Measurements from ENCODE around the gene MAGI2.

The MAGI2 gene

DNA sequence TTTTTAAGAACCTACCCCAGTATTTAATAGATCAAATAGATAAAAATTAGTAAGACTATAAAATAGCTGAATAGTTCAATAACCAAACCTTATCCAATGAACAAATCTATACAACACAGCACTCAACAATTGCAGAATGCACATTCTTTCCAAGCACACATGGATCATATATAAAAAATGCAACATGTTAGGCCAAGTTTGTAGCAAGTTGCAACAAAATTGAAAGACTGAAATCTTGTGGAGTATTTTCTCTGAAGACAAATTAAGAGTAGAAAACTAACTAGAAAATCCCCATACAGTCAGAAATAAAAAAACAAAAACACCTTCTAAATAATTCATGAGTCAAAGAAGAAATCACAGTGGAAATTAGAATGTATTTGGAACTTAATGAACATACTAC, 1337.6 kb downstream of the MAGI2 start:
- TF ChIP-seq, protein P1, sequence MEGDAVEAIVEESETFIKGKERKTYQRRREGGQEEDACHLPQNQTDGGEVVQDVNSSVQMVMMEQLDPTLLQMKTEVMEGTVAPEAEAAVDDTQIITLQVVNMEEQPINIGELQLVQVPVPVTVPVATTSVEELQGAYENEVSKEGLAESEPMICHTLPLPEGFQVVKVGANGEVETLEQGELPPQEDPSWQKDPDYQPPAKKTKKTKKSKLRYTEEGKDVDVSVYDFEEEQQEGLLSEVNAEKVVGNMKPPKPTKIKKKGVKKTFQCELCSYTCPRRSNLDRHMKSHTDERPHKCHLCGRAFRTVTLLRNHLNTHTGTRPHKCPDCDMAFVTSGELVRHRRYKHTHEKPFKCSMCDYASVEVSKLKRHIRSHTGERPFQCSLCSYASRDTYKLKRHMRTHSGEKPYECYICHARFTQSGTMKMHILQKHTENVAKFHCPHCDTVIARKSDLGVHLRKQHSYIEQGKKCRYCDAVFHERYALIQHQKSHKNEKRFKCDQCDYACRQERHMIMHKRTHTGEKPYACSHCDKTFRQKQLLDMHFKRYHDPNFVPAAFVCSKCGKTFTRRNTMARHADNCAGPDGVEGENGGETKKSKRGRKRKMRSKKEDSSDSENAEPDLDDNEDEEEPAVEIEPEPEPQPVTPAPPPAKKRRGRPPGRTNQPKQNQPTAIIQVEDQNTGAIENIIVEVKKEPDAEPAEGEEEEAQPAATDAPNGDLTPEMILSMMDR (IDR thresholded peaks at IDR 0.05; ENCODE audit: poor library complexity, severe bottlenecking), result no peak
- DNase-seq (ENCODE audit: low spot score) (no peak), ATAC-seq (ENCODE audit: low read depth) (no peak)
- H3K4me3 ChIP-seq (ENCODE audit: severe bottlenecking), result no peak overlapping the region
- no peaks in the 10 kb centered on the region for H3K27me3 ChIP-seq (ENCODE audit: insufficient read depth, poor library complexity, severe bottlenecking)
- H3K9me3 ChIP-seq (ENCODE audit: severe bottlenecking), result no peaks in the 10 kb centered on the region
- no peaks in the 10 kb centered on the region for H3K4me1 ChIP-seq (ENCODE audit: insufficient read depth, poor library complexity, severe bottlenecking)
- H3K36me3 ChIP-seq (ENCODE audit: low read depth), result no peaks in the 10 kb centered on the region
- no peak overlapping the region for H3K27ac ChIP-seq (ENCODE audit: poor library complexity, severe bottlenecking)

DNA sequence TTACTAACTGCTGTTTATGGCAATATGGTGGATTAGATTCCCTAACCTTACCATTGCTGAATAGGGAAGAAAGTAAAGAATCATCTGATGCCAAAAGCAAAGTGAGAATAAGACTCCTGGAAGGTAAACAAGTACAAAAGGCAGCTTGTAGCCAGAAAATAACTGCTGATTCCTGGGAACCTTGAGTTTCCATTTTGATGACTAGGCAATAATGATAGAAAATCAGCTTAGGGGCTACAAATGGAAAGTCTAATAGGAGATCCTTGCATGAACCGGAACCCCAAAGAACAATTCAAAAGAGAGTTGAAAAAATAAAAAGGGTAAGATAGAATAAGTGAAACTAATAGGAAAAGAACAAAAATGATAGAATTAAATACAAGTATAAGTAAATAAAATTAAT, 1338.5 kb downstream of the MAGI2 start:
- no peaks in the 10 kb centered on the region for H3K4me1 ChIP-seq (ENCODE audit: insufficient read depth, poor library complexity, severe bottlenecking)
- no peak overlapping the region for H3K4me3 ChIP-seq (ENCODE audit: severe bottlenecking)
- no peaks in the 10 kb centered on the region for H3K27me3 ChIP-seq (ENCODE audit: insufficient read depth, poor library complexity, severe bottlenecking)
- H3K9me3 ChIP-seq (ENCODE audit: severe bottlenecking), result no peaks in the 10 kb centered on the region
- no peak overlapping the region for H3K27ac ChIP-seq (ENCODE audit: poor library complexity, severe bottlenecking)
- H3K36me3 ChIP-seq (ENCODE audit: low read depth), result no peaks in the 10 kb centered on the region
- ATAC-seq (ENCODE audit: low read depth), result no peak
- TF ChIP-seq, protein P1 (IDR thresholded peaks at IDR 0.05; ENCODE audit: poor library complexity, severe bottlenecking), result no peak
- no peak for DNase-seq (ENCODE audit: low spot score)

DNA sequence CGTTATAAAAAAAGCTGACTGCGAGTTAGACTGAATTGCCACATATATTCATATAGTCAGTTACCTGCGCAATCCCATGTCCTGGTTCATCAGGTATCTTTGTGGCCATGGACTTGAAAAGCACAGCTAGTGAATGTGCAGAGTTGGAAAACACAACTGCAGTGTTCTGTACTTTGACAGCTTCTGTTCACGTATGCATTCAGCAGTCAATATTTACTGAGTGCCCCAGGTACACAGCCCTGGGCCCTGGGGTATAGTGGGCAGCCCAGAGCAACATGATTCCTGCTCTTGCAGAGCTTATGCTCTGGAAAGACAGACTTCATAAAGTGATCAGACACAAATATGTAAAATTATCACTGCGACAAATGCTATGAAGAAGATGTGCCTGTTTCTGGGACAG, 1341.0 kb downstream of the MAGI2 start:
- DNase-seq (ENCODE audit: low spot score) (no peak), ATAC-seq (ENCODE audit: low read depth) (no peak)
- Histone ChIP-seq H3K4me1 (ENCODE audit: insufficient read depth, poor library complexity, severe bottlenecking) (no peaks in the 10 kb centered on the region), H3K36me3 (ENCODE audit: low read depth) (no peaks in the 10 kb centered on the region), H3K27ac (ENCODE audit: poor library complexity, severe bottlenecking) (no peak overlapping the region), H3K9me3 (ENCODE audit: severe bottlenecking) (no peaks in the 10 kb centered on the region), H3K27me3 (ENCODE audit: insufficient read depth, poor library complexity, severe bottlenecking) (no peaks in the 10 kb centered on the region), H3K4me3 (ENCODE audit: severe bottlenecking) (no peak overlapping the region)
- TF ChIP-seq, protein P1 (IDR thresholded peaks at IDR 0.05; ENCODE audit: poor library complexity, severe bottlenecking), result no peak

DNA sequence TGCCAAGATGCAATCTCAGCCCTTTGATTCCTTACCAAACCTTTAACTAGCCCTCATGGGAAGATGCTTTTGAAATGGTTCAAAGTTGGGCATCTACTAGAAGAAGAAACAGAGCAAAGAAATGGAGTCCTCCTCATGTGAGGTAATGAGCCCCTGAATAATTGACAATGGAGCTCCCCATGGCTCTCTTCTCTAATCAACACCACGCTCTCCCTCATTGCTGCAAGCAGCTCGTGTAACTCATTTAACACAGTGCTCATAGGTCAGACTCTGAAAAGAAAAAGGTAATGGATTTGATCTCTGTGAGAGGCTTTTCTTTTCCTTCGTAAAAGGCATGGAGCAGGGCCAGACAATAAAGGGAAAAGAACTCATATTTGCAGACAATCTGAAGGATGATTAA, 1342.1 kb downstream of the MAGI2 start:
- Histone ChIP-seq H3K27me3 (ENCODE audit: insufficient read depth, poor library complexity, severe bottlenecking) (no peaks in the 10 kb centered on the region), H3K4me3 (ENCODE audit: severe bottlenecking) (no peak overlapping the region), H3K4me1 (ENCODE audit: insufficient read depth, poor library complexity, severe bottlenecking) (no peaks in the 10 kb centered on the region), H3K36me3 (ENCODE audit: low read depth) (no peaks in the 10 kb centered on the region), H3K27ac (ENCODE audit: poor library complexity, severe bottlenecking) (no peak overlapping the region), H3K9me3 (ENCODE audit: severe bottlenecking) (no peaks in the 10 kb centered on the region)
- ATAC-seq (ENCODE audit: low read depth), result no peak
- DNase-seq (ENCODE audit: low spot score), result no peak
- TF ChIP-seq, protein P1 (IDR thresholded peaks at IDR 0.05; ENCODE audit: poor library complexity, severe bottlenecking), result no peak

DNA sequence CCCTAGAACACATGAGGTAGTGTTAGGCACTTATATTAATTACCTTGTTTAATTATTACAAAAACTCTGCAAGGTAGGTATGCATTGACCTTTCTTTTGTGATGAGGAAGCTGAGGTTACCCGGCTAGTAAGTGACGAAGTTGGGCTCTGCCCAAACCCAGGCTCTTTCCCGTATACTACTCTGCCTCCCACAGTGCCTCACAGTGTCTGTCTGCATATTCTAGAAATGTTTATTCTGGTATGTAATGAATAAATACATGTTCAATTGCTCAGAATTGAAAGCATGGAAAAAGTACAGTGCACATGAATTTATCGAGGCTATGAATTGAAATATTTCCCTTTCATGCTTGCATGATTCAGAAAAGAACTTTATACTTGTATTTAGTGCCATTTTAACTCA, 1350.0 kb downstream of the MAGI2 start:
- H3K27ac ChIP-seq (ENCODE audit: poor library complexity, severe bottlenecking), result no peak overlapping the region
- no peaks in the 10 kb centered on the region for H3K36me3 ChIP-seq (ENCODE audit: low read depth)
- H3K27me3 ChIP-seq (ENCODE audit: insufficient read depth, poor library complexity, severe bottlenecking), result no peaks in the 10 kb centered on the region
- TF ChIP-seq, protein P1 (IDR thresholded peaks at IDR 0.05; ENCODE audit: poor library complexity, severe bottlenecking), result no peak
- no peak overlapping the region for H3K4me3 ChIP-seq (ENCODE audit: severe bottlenecking)
- no peaks in the 10 kb centered on the region for H3K9me3 ChIP-seq (ENCODE audit: severe bottlenecking)
- H3K4me1 ChIP-seq (ENCODE audit: insufficient read depth, poor library complexity, severe bottlenecking), result no peaks in the 10 kb centered on the region
- no peak for ATAC-seq (ENCODE audit: low read depth)
- DNase-seq (ENCODE audit: low spot score), result no peak
